Astrocyte (in vitro differentiated cells and primary cell): ENCODE measurements around the gene PRKCE. TPM values are rescaled to one million over a fixed set of nuclear protein-coding genes. Genes with fewer than 3 reads are reported as not detected.

Experiments used
- DNase-seq: peaks from one replicate; pipeline ENCODE4 v3.0.0-alpha.2; 2010; ENCODE audit warnings: low read depth
- FAIRE-seq: peaks from 2 replicates; lab custom pipeline; 2011; peaks lifted over from hg19 to GRCh38; lab: Jason Lieb, UNC
- H2AFZ ChIP-seq: 2 replicates; pipeline ENCODE4 v1.6.0; 2012; ENCODE audit warnings: low read depth, low read length, inconsistent platforms
- H3K27ac ChIP-seq: 2 replicates; pipeline ENCODE4 v1.5.1; 2011; ENCODE audit warnings: low read depth, low read length, inconsistent platforms
- H3K27me3 ChIP-seq: 2 replicates; pipeline ENCODE4 v1.6.0; 2011; ENCODE audit warnings: low read length, inconsistent platforms; ENCODE audit not compliant: insufficient read depth
- H3K36me3 ChIP-seq: 2 replicates; pipeline ENCODE4 v1.5.1; 2011; ENCODE audit warnings: low read length, inconsistent platforms; ENCODE audit not compliant: insufficient read depth
- H3K4me1 ChIP-seq: 2 replicates; pipeline ENCODE4 v1.5.1; 2011; ENCODE audit warnings: low read length, inconsistent platforms; ENCODE audit not compliant: insufficient read depth
- H3K4me2 ChIP-seq: 2 replicates; pipeline ENCODE4 v1.6.0; 2012; ENCODE audit warnings: low read length, inconsistent platforms
- H3K4me3 ChIP-seq: 2 replicates; pipeline ENCODE4 v1.5.1; 2011; ENCODE audit warnings: low read depth, mild to moderate bottlenecking, low read length, inconsistent platforms; ENCODE audit not compliant: insufficient read depth
- H3K79me2 ChIP-seq: 2 replicates; pipeline ENCODE4 v1.6.0; 2012; ENCODE audit warnings: mild to moderate bottlenecking, low read length, inconsistent platforms; ENCODE audit not compliant: insufficient read depth
- H3K9ac ChIP-seq: 2 replicates; pipeline ENCODE4 v1.6.0; 2012; ENCODE audit warnings: mild to moderate bottlenecking, low read length, inconsistent platforms
- H3K9me3 ChIP-seq: 2 replicates; pipeline ENCODE4 v1.5.1; 2012; ENCODE audit warnings: low read depth, mild to moderate bottlenecking, low read length, inconsistent platforms; ENCODE audit not compliant: insufficient read depth
- H4K20me1 ChIP-seq: 2 replicates; pipeline ENCODE4 v1.6.0; 2012; ENCODE audit warnings: low read length, inconsistent platforms; ENCODE audit not compliant: insufficient read depth
- H3K27ac Mint-ChIP-seq: one replicate; pipeline ENCODE4 v1.8.0; 2021; ENCODE audit warnings: mild to moderate bottlenecking, mixed read lengths; ENCODE audit not compliant: unreplicated experiment
- H3K27me3 Mint-ChIP-seq: one replicate; pipeline ENCODE4 v1.8.0; 2021; ENCODE audit warnings: low read depth, mixed read lengths; ENCODE audit not compliant: unreplicated experiment
- H3K36me3 Mint-ChIP-seq: one replicate; pipeline ENCODE4 v1.8.0; 2021; ENCODE audit warnings: low read depth, mixed read lengths; ENCODE audit not compliant: unreplicated experiment
- H3K4me1 Mint-ChIP-seq: one replicate; pipeline ENCODE4 v1.8.0; 2021; ENCODE audit warnings: low read depth, mixed read lengths; ENCODE audit not compliant: unreplicated experiment
- H3K4me3 Mint-ChIP-seq: one replicate; pipeline ENCODE4 v1.8.0; 2021; ENCODE audit warnings: mild to moderate bottlenecking, moderate library complexity, mixed read lengths; ENCODE audit not compliant: unreplicated experiment
- H3K9me3 Mint-ChIP-seq: one replicate; pipeline ENCODE4 v1.8.0; 2021; ENCODE audit warnings: mild to moderate bottlenecking, mixed read lengths; ENCODE audit not compliant: unreplicated experiment
- EZH2 ChIP-seq: IDR thresholded peaks from 2 replicates; pipeline ENCODE4 v1.6.1; 2012; ENCODE audit warnings: mild to moderate bottlenecking, low read length, inconsistent platforms; ENCODE audit not compliant: insufficient read depth
- total RNA-seq: library from RNA; stranded (reverse); gene quantifications from 2 replicates; pipeline ENCODE4 v1.2.1, GENCODE V29; 2021
- TF ChIP-seq, protein P1 (sequence below): IDR thresholded peaks from 2 replicates; pipeline ENCODE4 v1.5.1; 2011; ENCODE audit warnings: low read depth, mild to moderate bottlenecking, inconsistent platforms, low read length, moderate library complexity; ENCODE audit not compliant: insufficient read depth

PRKCE gene
- total RNA-seq, 1 donor from 2014 or later: 12.8 TPM

DNA sequence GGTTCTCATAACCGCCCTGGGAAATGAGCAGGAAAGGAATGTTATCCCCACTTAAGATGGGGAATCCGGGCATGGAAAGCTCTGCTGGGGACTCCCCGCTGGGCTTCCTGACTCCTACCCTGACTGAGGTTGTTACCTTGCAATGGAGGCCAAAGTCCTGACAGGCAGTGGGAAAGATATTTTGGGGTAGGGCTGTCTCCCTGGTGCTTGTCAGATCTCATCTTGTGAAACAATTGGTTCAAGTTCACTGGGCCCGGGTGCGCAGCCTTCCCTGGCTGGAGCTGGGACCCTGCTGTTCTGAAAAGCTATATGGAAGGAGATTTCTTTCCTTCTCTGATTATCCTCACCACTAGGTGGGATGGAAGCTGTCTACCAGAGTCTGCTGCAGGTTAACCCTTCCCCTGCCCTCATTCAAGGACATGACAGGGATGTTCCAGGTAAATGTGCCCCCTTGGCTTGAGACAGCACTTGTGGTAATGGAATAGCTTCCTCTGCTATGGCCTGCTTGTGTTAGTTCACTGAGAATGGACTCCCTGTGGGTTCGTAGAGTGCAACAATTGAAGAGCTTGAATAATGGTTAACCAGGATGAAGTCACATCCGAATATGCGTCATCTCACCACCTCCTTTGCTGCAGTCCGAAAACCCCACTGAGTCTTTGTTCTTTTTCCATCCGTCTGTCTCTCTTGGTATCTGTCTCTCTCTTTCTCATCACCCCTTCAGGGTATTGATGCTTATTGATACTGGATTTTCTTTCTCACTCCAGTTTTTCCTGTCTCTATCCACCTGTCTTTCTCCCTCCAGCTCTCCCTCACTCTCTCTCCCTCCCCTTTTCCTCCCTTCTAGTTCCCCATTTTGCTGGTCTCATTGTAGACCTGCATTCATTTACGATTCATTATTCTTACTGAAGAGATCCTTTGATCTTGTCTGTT is 577.9 kb downstream of the PRKCE start:
- peaks cover 24% of the 10 kb centered on the region for H3K4me1 ChIP-seq
- no peaks in the 10 kb centered on the region for H3K79me2 ChIP-seq
- FAIRE-seq (no peak), DNase-seq (peak; percentile 90)
- H3K36me3 Mint-ChIP-seq: no peaks in the 10 kb centered on the region
- no peaks in the 10 kb centered on the region for H4K20me1 ChIP-seq
- H3K9me3 Mint-ChIP-seq: peaks cover 2% of the 10 kb centered on the region
- TF ChIP-seq, protein P1, sequence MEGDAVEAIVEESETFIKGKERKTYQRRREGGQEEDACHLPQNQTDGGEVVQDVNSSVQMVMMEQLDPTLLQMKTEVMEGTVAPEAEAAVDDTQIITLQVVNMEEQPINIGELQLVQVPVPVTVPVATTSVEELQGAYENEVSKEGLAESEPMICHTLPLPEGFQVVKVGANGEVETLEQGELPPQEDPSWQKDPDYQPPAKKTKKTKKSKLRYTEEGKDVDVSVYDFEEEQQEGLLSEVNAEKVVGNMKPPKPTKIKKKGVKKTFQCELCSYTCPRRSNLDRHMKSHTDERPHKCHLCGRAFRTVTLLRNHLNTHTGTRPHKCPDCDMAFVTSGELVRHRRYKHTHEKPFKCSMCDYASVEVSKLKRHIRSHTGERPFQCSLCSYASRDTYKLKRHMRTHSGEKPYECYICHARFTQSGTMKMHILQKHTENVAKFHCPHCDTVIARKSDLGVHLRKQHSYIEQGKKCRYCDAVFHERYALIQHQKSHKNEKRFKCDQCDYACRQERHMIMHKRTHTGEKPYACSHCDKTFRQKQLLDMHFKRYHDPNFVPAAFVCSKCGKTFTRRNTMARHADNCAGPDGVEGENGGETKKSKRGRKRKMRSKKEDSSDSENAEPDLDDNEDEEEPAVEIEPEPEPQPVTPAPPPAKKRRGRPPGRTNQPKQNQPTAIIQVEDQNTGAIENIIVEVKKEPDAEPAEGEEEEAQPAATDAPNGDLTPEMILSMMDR: peak; percentile 5
- no peak for TF ChIP-seq EZH2
- peaks cover 13% of the 10 kb centered on the region for H3K27me3 Mint-ChIP-seq
- no peaks in the 10 kb centered on the region for H3K9me3 ChIP-seq
- H3K27me3 ChIP-seq: no peaks in the 10 kb centered on the region
- no peak overlapping the region for H3K4me3 Mint-ChIP-seq
- H3K27ac Mint-ChIP-seq: peak overlapping the region; percentile 7
- peak overlapping the region; percentile 65 for H3K9ac ChIP-seq
- no peaks in the 10 kb centered on the region for H3K36me3 ChIP-seq
- H3K4me2 ChIP-seq: peak overlapping the region; percentile 70
- peaks cover 8% of the 10 kb centered on the region for H3K4me1 Mint-ChIP-seq
- H2AFZ ChIP-seq: peak overlapping the region; percentile 61
- H3K27ac ChIP-seq: peak overlapping the region; percentile 62
- H3K4me3 ChIP-seq: no peak overlapping the region

DNA sequence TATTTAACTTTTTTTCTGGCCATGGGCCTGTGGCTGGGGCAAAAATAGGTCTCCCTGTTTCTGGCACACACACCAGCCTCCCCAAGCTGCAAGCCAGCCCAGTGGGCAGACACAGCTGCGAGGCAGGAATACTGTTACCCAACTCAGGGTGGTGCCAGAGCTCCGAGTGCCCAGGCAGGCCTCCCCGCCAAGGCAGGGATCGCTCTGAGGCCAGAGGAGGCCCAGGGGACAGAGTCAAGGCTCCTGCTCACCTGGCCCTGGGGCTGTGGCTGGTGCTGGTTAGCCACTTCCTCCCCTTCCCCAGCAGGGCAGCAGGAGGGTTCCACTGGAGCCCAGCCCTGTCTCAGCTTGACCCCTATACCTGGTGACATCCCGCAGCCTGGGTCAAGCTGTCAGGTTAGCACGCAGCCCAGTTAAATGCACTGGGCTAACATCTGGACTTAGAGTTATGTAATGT is 578.7 kb downstream of the PRKCE start:
- H3K9me3 Mint-ChIP-seq: peaks cover 2% of the 10 kb centered on the region
- H3K27me3 ChIP-seq: no peaks in the 10 kb centered on the region
- no peak for DNase-seq
- H3K4me2 ChIP-seq: peak overlapping the region; percentile 70
- peaks cover 17% of the 10 kb centered on the region for H3K4me1 ChIP-seq
- no peak overlapping the region for H3K4me3 ChIP-seq
- H3K79me2 ChIP-seq: no peaks in the 10 kb centered on the region
- H3K27ac Mint-ChIP-seq: peak overlapping the region; percentile 7
- peak overlapping the region; percentile 62 for H3K27ac ChIP-seq
- no peaks in the 10 kb centered on the region for H3K9me3 ChIP-seq
- peaks cover 14% of the 10 kb centered on the region for H3K27me3 Mint-ChIP-seq
- H3K9ac ChIP-seq: peak overlapping the region; percentile 65
- no peak for TF ChIP-seq EZH2
- TF ChIP-seq, protein P1: no peak
- no peaks in the 10 kb centered on the region for H3K36me3 Mint-ChIP-seq
- peak overlapping the region; percentile 13 for H2AFZ ChIP-seq
- peaks cover under 1% of the 10 kb centered on the region for H3K4me1 Mint-ChIP-seq
- no peaks in the 10 kb centered on the region for H3K36me3 ChIP-seq
- no peak overlapping the region for H3K4me3 Mint-ChIP-seq
- H4K20me1 ChIP-seq: no peaks in the 10 kb centered on the region
- FAIRE-seq: no peak
